SK-N-SH (cell line): ENCODE results near the gene DHX29. TPM values are rescaled to one million over a fixed set of nuclear protein-coding genes. Genes with fewer than 3 reads are reported as not detected.
A peak's percentile ranks its signal among the peaks of the same experiment; 100 is the strongest.

ENCODE experiments used
- CTCF ChIA-PET: fragments of 300-600, 350-600 bp; formaldehyde crosslinking; extraction: SDS; loops from one replicate; lab custom pipeline; 2021; lab: Yijun Ruan, JAX
- POLR2A ChIA-PET: fragments of 350-600 bp; sonication (Branson Sonifier 250); formaldehyde crosslinking; extraction: SDS; loops from one replicate; lab custom pipeline; 2020; ENCODE audit warnings: antibody characterized with exemption, inconsistent platforms; lab: Yijun Ruan, JAX
- DNase-seq: peaks from one replicate; pipeline ENCODE4 v3.0.0; 2012
- H2AFZ ChIP-seq: fragments of 200-600 bp; sonication (generic); 2 replicates; pipeline ENCODE4 v1.8.1; 2016; ENCODE audit warnings: antibody characterized with exemption, mild to moderate bottlenecking, low read depth
- H3F3A ChIP-seq: fragments of 200-600 bp; sonication (generic); replicated peaks from 2 replicates; pipeline ENCODE3; 2016; ENCODE audit warnings: antibody characterized with exemption, mild to moderate bottlenecking; ENCODE audit not compliant: insufficient read depth
- H3K27ac ChIP-seq, 2 experiments: fragments of 200-500 bp in 1 of 2; fragments of 200-600 bp in 1 of 2; sonication (Bioruptor generic) in 1 of 2; sonication (generic), shearing (Covaris generic) in 1 of 2; 2 replicates each; pipeline versions ENCODE4 v1.5.1 to v1.6.1; 2014 to 2016; ENCODE audit warnings: low read depth in 2 of 2, inconsistent platforms in 1 of 2, low read length in 1 of 2, mild to moderate bottlenecking in 1 of 2, mixed read lengths in 1 of 2
- H3K27me3 ChIP-seq: fragments of 200-600 bp; sonication (generic), shearing (Covaris generic); 2 replicates; pipeline ENCODE4 v1.6.1; 2016; ENCODE audit warnings: mixed run types; ENCODE audit not compliant: insufficient read depth
- H3K36me3 ChIP-seq, 2 experiments: fragments of 200-500 bp in 1 of 2; fragments of 200-600 bp in 1 of 2; sonication (Bioruptor generic) in 1 of 2; sonication (generic) in 1 of 2; replicated peaks in 1 of 2; 2 replicates each; pipeline versions ENCODE3 to v1.5.1; 2014 to 2016; ENCODE audit warnings: low read length in 1 of 2, mild to moderate bottlenecking in 1 of 2; ENCODE audit not compliant: insufficient read depth in 2 of 2, control insufficient read depth in 1 of 2
- H3K4me1 ChIP-seq, 2 experiments: fragments of 200-500 bp in 1 of 2; fragments of 200-600 bp in 1 of 2; sonication (Bioruptor generic) in 1 of 2; sonication (generic), shearing (Covaris generic) in 1 of 2; 2 replicates each; pipeline versions ENCODE4 v1.5.1 to v1.6.1; 2014 to 2016; ENCODE audit warnings: low read depth in 1 of 2, low read length in 1 of 2, mixed run types in 1 of 2; ENCODE audit not compliant: insufficient read depth in 2 of 2, control insufficient read depth in 1 of 2
- H3K4me2 ChIP-seq: fragments of 200-600 bp; sonication (generic), shearing (Covaris generic); 2 replicates; pipeline ENCODE4 v1.6.1; 2017; ENCODE audit warnings: mixed run types
- H3K4me3 ChIP-seq, 2 experiments: fragments of 200-500 bp in 1 of 2; fragments of 200-600 bp in 1 of 2; sonication (Bioruptor generic) in 1 of 2; sonication (generic), shearing (Covaris generic) in 1 of 2; 2 replicates each; pipeline versions ENCODE4 v1.5.1 to v1.8.1; 2014 to 2016; ENCODE audit warnings: low read depth in 2 of 2, inconsistent platforms in 1 of 2, low read length in 1 of 2, mild to moderate bottlenecking in 1 of 2, mixed read lengths in 1 of 2, moderate library complexity in 1 of 2
- H3K79me2 ChIP-seq: fragments of 200-600 bp; sonication (generic); 2 replicates; pipeline ENCODE4 v1.8.1; 2017; ENCODE audit warnings: mild to moderate bottlenecking; ENCODE audit not compliant: insufficient read depth
- H3K9ac ChIP-seq: fragments of 200-600 bp; sonication (generic); 2 replicates; pipeline ENCODE4 v1.6.1; 2017; ENCODE audit warnings: mixed run types
- H3K9me2 ChIP-seq: fragments of 200-600 bp; sonication (generic); 2 replicates; pipeline ENCODE4 v1.6.1; 2017; ENCODE audit warnings: mixed run types
- H3K9me3 ChIP-seq: fragments of 200-600 bp; sonication (generic); 2 replicates; pipeline ENCODE4 v1.6.1; 2017; ENCODE audit warnings: mixed run types, mild to moderate bottlenecking, moderate library complexity
- H4K20me1 ChIP-seq: fragments of 200-600 bp; sonication (generic); 2 replicates; pipeline ENCODE4 v1.6.1; 2017; ENCODE audit warnings: mild to moderate bottlenecking, mixed run types; ENCODE audit not compliant: insufficient read depth
- CHD2 ChIP-seq: fragments of 150-350 bp; IDR thresholded peaks from 2 replicates; pipeline ENCODE4 v1.6.1; 2018; ENCODE audit warnings: low read length; ENCODE audit not compliant: partially characterized antibody
- FOXJ3 ChIP-seq: sonication (generic); formaldehyde crosslinking; IDR thresholded peaks from 2 replicates; pipeline ENCODE4 v1.5.1; 2020; ENCODE audit warnings: mild to moderate bottlenecking, missing genetic modification reagents
- GATA2 ChIP-seq: sonication (generic); formaldehyde crosslinking; IDR thresholded peaks from 2 replicates; pipeline ENCODE4 v1.5.0; 2020; ENCODE audit warnings: mild to moderate bottlenecking, missing genetic modification reagents
- JUND ChIP-seq: IDR thresholded peaks from 2 replicates; pipeline ENCODE4 v1.4.0; 2012
- MEF2A ChIP-seq: IDR thresholded peaks from 2 replicates; pipeline ENCODE4 v1.4.0; 2012; ENCODE audit warnings: low read depth, borderline replicate concordance
- MXI1 ChIP-seq: IDR thresholded peaks from 2 replicates; pipeline ENCODE4 v1.6.1; 2012; ENCODE audit warnings: mild to moderate bottlenecking, low read depth, low read length, improper control_type of control experiment
- POLR2AphosphoS5 ChIP-seq: IDR thresholded peaks from 2 replicates; pipeline ENCODE4 v1.6.1; 2012; ENCODE audit warnings: low read depth, low read length
- RFX5 ChIP-seq: IDR thresholded peaks from 2 replicates; pipeline ENCODE4 v1.6.1; 2012; ENCODE audit warnings: mild to moderate bottlenecking, improper control_type of control experiment, low read length
- SIN3A ChIP-seq: IDR thresholded peaks from 2 replicates; pipeline ENCODE4 v1.6.1; 2012; ENCODE audit warnings: low read depth, mild to moderate bottlenecking, low read length, moderate library complexity, borderline replicate concordance
- WGBS: methylation state at CpG from one replicate; pipeline ENCODE4 v1.1.6; 2017; ENCODE audit warnings: low lambda C conversion rate; 5-methylcytosine and 5-hydroxymethylcytosine counted together
- polyA plus RNA-seq, 3 experiments: library from polyadenylated mRNA; depleted of rRNA; stranded (reverse); fragments of >200 nt; gene quantifications; 2 replicates each; pipeline ENCODE4 v1.2.3, GENCODE V29; 2012
- TF ChIP-seq, protein P1 (sequence below): IDR thresholded peaks from 2 replicates; pipeline ENCODE4 v1.6.1; 2012; ENCODE audit warnings: mild to moderate bottlenecking, low read depth, low read length, moderate library complexity
- TF ChIP-seq, protein P2 (sequence below): IDR thresholded peaks from 2 replicates; pipeline ENCODE4; 2012

DHX29 gene
- polyA plus RNA-seq, 1 of the 3 experiments (the other 2 are of a cell fraction): 2.1 TPM

DNA sequence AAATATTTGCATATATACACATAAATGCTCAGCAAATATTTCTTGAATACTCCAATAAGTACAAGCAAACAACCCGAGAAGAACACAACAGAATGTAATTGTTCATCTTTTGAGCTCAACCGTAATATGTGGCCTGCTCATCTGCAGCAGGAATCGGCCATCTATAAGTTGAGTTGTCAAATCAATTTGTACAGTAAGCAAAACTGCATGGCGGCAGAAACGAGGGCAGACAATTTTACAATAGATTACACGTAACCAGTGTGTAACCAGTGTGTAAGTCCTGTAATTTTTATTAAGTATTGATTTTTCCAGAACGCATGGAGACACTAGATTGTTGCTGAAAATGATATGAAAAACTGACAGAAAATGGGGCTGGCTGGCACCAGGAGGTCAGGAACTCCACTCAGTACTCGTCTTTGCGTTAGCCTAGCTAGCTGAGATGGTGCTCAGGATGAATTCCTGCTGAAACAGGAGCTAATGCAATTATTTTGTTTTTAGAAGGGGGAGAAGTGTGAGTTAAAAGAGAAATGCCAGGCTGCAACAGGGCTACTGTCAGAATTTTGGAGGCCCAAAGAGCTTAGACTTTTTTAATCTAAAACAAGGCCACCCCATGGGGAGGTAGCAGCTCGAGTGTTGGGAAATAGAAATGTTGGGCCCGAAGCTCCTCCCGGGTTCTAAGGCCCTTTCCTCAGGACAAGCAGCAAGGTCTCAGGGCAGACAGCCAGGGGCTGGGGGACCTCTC lies 682 bp downstream of the DHX29 start (continued):
- TF ChIP-seq, protein P1, sequence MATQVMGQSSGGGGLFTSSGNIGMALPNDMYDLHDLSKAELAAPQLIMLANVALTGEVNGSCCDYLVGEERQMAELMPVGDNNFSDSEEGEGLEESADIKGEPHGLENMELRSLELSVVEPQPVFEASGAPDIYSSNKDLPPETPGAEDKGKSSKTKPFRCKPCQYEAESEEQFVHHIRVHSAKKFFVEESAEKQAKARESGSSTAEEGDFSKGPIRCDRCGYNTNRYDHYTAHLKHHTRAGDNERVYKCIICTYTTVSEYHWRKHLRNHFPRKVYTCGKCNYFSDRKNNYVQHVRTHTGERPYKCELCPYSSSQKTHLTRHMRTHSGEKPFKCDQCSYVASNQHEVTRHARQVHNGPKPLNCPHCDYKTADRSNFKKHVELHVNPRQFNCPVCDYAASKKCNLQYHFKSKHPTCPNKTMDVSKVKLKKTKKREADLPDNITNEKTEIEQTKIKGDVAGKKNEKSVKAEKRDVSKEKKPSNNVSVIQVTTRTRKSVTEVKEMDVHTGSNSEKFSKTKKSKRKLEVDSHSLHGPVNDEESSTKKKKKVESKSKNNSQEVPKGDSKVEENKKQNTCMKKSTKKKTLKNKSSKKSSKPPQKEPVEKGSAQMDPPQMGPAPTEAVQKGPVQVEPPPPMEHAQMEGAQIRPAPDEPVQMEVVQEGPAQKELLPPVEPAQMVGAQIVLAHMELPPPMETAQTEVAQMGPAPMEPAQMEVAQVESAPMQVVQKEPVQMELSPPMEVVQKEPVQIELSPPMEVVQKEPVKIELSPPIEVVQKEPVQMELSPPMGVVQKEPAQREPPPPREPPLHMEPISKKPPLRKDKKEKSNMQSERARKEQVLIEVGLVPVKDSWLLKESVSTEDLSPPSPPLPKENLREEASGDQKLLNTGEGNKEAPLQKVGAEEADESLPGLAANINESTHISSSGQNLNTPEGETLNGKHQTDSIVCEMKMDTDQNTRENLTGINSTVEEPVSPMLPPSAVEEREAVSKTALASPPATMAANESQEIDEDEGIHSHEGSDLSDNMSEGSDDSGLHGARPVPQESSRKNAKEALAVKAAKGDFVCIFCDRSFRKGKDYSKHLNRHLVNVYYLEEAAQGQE: no peak
- TF ChIP-seq, protein P2, sequence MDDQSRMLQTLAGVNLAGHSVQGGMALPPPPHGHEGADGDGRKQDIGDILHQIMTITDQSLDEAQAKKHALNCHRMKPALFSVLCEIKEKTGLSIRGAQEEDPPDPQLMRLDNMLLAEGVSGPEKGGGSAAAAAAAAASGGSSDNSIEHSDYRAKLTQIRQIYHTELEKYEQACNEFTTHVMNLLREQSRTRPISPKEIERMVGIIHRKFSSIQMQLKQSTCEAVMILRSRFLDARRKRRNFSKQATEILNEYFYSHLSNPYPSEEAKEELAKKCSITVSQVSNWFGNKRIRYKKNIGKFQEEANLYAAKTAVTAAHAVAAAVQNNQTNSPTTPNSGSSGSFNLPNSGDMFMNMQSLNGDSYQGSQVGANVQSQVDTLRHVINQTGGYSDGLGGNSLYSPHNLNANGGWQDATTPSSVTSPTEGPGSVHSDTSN: no peak
- no peak for TF ChIP-seq SIN3A
- no peak; the same call in 1 of the 2 replicates for TF ChIP-seq MXI1
- no peak for TF ChIP-seq CHD2
- no peak for TF ChIP-seq GATA2
- TF ChIP-seq MEF2A: no peak
- no peak for TF ChIP-seq FOXJ3 (CRISPR knock-in tag)
- TF ChIP-seq RFX5: no peak
- no peak for TF ChIP-seq JUND

DNA sequence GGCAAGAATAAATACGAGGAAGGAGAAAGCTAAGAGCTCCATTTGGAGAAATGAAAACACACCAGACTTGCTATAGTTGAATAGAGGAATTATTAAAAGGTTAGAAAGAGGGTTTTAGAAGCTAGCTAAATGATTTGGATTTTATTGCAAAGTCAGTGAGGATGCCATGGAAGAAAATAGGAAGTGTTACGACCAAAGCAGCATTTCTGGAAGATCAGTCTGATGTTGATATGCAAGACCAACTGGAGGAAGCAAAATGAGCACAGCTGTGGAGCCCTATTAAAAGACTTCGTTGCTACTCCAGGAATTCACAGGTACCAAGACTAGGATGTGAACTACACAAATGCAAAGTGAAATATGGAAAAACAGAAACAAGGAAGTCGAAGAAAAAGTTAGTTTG lies 2.1 kb downstream of the DHX29 start:
- no peak overlapping the region for H3K27ac ChIP-seq
- no peaks in the 10 kb centered on the region for H3K9me2 ChIP-seq
- peaks cover 15% of the 10 kb centered on the region for H3F3A ChIP-seq
- H3K36me3 ChIP-seq: peaks cover 10 to 29% of the 10 kb centered on the region in 2 experiments
- TF ChIP-seq CHD2 (no peak), POLR2AphosphoS5 (no peak)
- TF ChIP-seq, all 33 proteins: peak for 0
- no peaks in the 10 kb centered on the region for H3K27me3 ChIP-seq
- peaks cover 94% of the 10 kb centered on the region for H3K79me2 ChIP-seq
- H3K9ac ChIP-seq: peak overlapping the region; percentile 90; the same call in 1 of the 2 replicates
- H2AFZ ChIP-seq: no peak overlapping the region
- peaks cover 14 to 22% of the 10 kb centered on the region in 2 experiments for H3K4me1 ChIP-seq
- H3K9me3 ChIP-seq: no peaks in the 10 kb centered on the region
- peaks cover 13% of the 10 kb centered on the region; the same call in 1 of the 2 replicates for H4K20me1 ChIP-seq
- H3K4me3 ChIP-seq: peak overlapping the region in 1 of 2 experiments; percentile 93; a peak in 1 of 4 replicates
- DNase-seq: no peak
- 80% methylated on average over 4 of the region's 4 CpGs for WGBS
- ChIA-PET CTCF (interaction anchor here (1.3 to 1.6 kb wide), 2 partner anchors 133 to 386 kb away, joined by 3 to 6 read pairs; no protein-coding TSS in a partner anchor), POLR2A (no interaction called here)
- H3K4me2 ChIP-seq: peak overlapping the region; percentile 87
